Esophagus mucosa (tissue), 1 donor: Measurements from ENCODE around the gene UGT1A6. TPM values are rescaled to one million over a fixed set of nuclear protein-coding genes. Genes with fewer than 3 reads are reported as not detected.

Source experiments
- ATAC-seq: fragments of 200-7000 bp; cut with Tn5 transposase; one replicate; pipeline ENCODE4 v1.9.1; 2020
- total RNA-seq: library from RNA; stranded (reverse); gene quantifications from one replicate; pipeline ENCODE4 v1.2.4, GENCODE V29; 2023
- donor health status: DM: yes; HTN: yes; CAD: no.

Gene UGT1A6
- total RNA-seq, 1 donor from 2014 or later, result 11.2 TPM

- no peak for ATAC-seq
Measured at GRCh38 chr2:233772153-233772552, 79.5 kb downstream of the UGT1A6 start.

GRCh38 chr2:233772583-233772982 lies 79.9 kb downstream of the UGT1A6 start:
- ATAC-seq, result no peak

DNA sequence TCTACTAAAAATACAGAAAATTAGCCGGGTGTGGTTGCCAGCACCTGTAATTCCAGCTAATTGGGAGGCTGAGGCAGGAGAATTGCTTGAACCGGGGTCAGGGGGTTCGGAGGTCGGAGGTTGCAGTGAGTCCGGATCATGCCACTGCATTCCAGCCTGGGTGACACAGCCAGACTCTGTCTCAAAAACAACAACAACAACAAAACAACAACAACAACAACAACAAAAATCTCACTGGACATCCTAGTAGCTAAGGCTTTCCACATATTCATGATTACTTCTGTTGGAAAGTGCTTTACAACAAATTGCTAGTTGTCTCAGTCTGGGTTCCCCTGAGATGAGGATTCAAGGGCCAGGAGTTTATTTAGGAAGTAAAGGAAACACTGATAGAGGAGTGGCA lies 81.2 kb downstream of the UGT1A6 start:
- ATAC-seq, result no peak

DNA sequence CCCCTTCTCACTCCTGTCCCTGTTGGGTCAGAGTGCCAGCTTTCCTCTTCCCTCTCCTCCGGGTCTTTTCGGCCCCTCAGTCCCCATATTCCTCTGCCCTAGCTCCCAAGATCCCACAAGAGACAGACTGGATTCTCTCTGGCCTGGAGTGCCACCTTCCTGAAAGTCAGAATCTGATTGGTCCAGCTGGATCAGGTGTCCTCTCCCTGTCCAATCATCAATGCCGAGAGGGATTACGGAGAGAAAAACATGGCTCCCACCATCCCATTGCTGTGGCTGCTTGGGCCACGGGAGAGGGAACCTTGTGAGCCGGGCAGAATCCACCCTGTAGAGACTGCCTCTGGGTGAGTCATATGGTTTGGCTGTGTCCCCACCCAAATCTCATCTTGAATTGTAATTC lies 82.7 kb downstream of the UGT1A6 start:
- no peak for ATAC-seq

DNA sequence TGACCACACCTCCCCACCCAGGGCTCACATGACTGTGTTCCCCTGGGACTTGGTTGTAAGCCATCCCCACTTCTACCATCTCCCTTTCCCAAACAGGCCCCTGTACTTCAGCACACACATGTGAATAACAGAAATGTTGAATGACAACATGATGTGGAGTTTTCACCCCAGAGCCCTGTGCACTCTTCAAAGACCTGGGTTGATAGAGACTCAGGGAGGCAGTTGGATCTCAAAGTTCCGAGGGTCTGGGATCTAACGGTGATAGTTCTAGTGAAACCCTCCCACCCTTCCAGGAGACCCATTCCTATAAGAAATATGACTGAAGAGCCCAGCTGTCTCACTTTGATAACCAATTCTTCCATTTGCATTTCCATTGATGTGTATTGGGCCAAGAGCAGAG lies 85.3 kb downstream of the UGT1A6 start, which contains the start of gene MROH2A:
MROH2A (plus strand) TSS at position 301 of the 400 bp plus-strand sequence. CDS start 1,029 bp downstream, outside the sequence.
- ATAC-seq, result no peak

GRCh38 chr2:233779722-233780121 lies 87.0 kb downstream of the UGT1A6 start:
- ATAC-seq, result no peak

DNA sequence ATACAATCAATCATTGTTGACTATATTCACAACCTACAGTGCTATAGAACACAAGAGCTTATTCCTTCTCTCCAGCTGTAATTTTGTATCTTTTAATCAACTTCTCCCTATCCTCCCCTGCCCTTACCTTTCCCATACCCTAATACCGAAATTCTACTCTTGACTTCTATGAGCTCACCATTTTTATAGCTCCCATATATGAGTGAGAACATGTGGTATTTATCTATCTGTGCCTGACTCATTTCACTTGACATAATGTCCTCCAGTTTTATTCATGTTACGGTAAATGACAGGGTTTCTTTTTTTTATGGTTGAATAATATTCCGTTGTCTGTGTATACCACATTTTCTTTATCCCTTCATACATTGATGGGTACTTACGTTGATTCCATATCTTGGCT lies 88.1 kb downstream of the UGT1A6 start:
- ATAC-seq, result no peak

GRCh38 chr2:233789554-233789953 lies 96.9 kb downstream of the UGT1A6 start:
- no peak for ATAC-seq

- ATAC-seq, result no peak
Measured at GRCh38 chr2:233791151-233791882, 98.6 kb downstream of the UGT1A6 start.

- no peak for ATAC-seq
Measured at GRCh38 chr2:233791883-233792329, 99.2 kb downstream of the UGT1A6 start.

DNA sequence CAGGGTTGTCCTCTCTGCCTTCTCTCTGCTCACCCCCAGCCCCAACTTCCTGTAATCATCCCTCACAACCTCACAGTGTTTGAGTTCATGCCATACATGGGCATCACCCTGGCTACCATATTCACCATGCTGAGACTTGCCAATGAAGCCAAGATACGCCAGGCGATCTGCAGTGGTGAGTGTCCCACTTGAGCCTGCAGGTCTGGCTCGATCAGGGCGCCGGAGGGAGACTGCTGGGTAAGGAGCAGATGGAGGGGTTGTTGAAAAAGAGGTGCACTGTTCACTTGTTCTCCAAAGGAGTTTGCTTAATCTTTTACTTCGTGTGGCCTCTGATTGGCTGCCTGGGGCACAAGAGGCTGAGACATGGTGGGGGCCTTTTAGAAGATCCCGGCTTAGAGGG lies 100.0 kb downstream of the UGT1A6 start:
- ATAC-seq, result no peak

- no peak for ATAC-seq
Measured at GRCh38 chr2:233793465-233794127, 100.9 kb downstream of the UGT1A6 start.

- ATAC-seq, result no peak
Measured at GRCh38 chr2:233794128-233794658, 101.5 kb downstream of the UGT1A6 start.

DNA sequence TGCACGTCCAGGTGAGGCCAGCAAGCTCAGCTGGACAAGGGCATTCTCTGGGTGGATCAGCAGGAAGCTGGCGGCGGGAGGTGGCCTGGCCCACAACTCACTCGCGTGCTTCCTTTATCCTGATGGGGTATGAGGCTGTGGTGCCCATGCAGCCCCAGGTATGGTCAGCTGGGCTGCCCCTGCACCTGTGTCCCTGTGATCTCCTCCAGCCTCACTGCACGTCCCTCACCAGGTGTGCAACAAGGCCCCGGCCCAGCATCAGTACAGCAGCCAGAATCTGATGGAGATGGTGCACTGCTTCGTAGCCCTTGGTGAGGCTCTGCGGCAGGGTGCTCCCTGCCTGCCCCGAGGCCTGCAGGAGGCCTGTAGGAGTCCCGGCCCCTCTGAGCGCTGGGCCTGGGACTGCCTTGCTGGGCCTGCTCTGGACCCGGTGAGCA lies 103.1 kb downstream of the UGT1A6 start:
- no peak for ATAC-seq

DNA sequence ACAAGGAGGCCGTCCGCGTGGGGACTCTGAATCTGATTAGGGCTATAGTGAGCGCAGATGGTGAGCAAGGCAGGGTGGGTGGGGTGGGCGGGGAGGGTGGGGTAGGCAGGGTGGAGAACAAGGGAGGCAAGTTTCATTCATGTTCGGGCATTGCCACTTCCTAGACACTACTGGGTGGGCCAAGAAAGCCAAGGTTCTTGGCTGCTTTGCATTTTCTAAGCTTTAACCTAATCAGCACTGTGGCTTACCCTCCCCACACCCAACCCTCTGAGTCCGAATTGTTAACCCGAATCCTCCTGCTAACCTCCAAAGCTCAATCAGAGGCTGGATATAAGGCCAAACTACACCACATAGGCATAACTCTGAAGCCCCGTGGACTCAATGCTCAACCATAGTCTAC lies 103.6 kb downstream of the UGT1A6 start:
- ATAC-seq, result no peak

GRCh38 chr2:233798335-233799086 lies 105.8 kb downstream of the UGT1A6 start:
- ATAC-seq, result no peak

GRCh38 chr2:233799087-233799665 lies 106.5 kb downstream of the UGT1A6 start:
- no peak for ATAC-seq

GRCh38 chr2:233799716-233800115 lies 107.0 kb downstream of the UGT1A6 start:
- ATAC-seq, result no peak

GRCh38 chr2:233800208-233800607 lies 107.5 kb downstream of the UGT1A6 start:
- no peak for ATAC-seq

- no peak for ATAC-seq
Measured at GRCh38 chr2:233801357-233802131, 108.9 kb downstream of the UGT1A6 start.

- no peak for ATAC-seq
Measured at GRCh38 chr2:233802132-233802815, 109.6 kb downstream of the UGT1A6 start.
